RPMI7951 (cell line): Measurements from ENCODE around the gene MRPS26. TPM values are rescaled to one million over a fixed set of nuclear protein-coding genes. Genes with fewer than 3 reads are reported as not detected.
A peak's percentile ranks its signal among the peaks of the same experiment; 100 is the strongest.
"Not testable (repeated sequence)": the region's sequence is repeated elsewhere in the genome, so short reads cannot be mapped to it uniquely, and the experiment has no call there.

Experiments used
- DNase-seq: peaks from one replicate; pipeline ENCODE4 v3.0.0-alpha.2; 2012; ENCODE audit warnings: low read depth
- total RNA-seq: library from RNA; depleted of rRNA; stranded (reverse); fragments of >200 nt; shearing (Covaris generic); gene quantifications from 2 replicates; pipeline ENCODE4 v1.2.3, GENCODE V29; 2014; rRNA removed

MRPS26 gene
- total RNA-seq, result 84.9 and 122 TPM in 2 replicates

DNA sequence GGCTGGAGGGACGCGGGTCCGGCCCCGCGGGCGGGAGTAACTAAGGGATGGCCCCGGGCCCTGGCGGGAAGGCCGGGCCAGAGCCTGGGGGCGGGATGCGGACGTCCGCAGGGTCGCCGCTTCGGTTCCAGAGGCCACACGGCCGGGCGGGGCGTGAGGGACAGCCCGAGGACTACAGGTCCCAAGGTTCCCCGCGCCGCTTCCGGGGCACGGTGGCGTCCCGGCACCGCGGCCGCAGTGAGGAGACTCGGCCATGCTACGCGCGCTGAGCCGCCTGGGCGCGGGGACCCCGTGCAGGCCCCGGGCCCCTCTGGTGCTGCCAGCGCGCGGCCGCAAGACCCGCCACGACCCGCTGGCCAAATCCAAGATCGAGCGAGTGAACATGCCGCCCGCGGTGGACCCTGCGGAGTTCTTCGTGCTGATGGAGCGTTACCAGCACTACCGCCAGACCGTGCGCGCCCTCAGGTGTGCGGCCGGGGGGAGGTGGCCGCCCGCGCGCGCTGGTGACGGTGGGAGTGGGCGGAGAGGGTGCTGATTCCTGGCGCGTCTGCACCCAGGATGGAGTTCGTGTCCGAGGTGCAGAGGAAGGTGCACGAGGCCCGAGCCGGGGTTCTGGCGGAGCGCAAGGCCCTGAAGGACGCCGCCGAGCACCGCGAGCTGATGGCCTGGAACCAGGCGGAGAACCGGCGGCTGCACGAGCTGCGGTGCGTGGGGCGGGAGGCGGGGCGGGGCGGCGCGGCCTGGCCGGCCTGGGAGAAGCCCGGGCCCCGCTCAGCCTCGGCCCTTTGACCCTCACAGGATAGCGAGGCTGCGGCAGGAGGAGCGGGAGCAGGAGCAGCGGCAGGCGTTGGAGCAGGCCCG lies at the start of gene MRPS26:
TSS of gene MRPS26 (plus strand) at position 237 of the 861 bp plus-strand sequence. CDS start at position 254, 17 bp downstream.
- peak; percentile 91 for DNase-seq

DNA sequence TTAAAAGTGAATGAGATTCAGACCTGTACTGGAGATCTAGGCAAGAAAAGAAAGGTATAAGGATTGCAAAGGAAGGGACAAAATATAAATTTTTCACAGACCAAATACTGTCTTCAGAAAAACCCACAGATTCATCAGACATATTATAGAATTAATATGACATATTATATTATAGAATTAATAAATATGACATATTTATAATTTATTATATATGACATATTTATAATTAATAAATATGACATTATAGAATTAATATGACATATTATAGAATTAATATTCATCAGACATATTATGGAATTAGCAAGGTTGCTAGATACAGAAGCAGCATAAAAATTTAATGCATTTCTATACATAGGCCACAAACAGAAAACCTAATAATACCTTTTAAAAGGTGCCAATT lies 47.1 kb upstream of the MRPS26 start:
- DNase-seq, result no peak

DNA sequence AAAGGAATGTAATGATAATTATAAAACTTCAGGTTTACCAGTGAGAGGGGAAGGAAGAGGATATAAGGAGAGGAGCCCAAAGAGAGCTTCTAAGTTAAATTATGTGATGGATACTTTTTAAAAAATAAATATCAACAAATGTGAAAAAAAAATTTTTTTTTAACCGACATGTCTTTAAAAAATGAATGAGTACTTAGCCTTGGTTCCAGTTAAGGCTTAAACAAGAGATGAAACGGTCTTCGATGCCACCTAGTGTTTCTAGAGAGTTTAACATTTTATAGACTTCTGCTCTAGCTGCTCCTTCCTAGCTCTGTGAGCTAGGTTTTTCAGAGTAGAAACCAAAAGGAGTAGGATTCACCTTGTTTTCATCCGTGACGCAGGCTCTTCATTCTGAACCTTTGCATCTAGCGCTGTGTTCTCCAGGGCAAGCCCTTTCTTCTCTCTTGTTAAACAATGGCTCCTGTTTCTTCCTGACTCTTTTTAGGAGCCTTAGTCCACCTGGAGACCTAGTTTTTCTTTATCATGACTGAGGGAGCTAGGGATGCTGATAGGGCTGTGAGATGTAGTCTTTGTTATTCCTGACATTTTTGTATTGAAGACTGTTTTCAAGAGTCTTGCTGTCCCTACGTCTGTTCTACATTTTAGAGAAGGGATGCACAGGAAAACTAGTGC lies 44.9 kb upstream of the MRPS26 start:
- peak; percentile 70 for DNase-seq

DNA sequence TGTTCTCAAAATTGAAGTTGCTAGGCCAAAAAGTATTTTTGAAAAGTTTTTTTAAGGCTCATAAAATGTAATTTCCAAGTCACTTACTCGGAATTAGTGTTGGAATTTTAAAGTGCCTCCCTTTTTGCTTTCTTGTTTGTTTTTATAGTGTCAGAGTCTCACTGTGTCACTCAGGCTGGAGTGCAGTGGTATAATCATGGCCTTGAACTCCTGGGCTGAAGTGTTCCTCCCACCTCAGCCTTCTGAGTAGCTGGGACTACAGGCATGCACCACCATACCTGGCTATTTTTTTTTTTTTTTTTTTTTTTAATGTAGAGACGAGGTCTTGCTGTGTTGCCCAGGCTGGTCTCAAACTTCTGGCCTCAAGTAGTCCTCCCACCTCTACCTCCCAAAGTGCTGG lies 42.4 kb upstream of the MRPS26 start:
- DNase-seq, result no peak

DNA sequence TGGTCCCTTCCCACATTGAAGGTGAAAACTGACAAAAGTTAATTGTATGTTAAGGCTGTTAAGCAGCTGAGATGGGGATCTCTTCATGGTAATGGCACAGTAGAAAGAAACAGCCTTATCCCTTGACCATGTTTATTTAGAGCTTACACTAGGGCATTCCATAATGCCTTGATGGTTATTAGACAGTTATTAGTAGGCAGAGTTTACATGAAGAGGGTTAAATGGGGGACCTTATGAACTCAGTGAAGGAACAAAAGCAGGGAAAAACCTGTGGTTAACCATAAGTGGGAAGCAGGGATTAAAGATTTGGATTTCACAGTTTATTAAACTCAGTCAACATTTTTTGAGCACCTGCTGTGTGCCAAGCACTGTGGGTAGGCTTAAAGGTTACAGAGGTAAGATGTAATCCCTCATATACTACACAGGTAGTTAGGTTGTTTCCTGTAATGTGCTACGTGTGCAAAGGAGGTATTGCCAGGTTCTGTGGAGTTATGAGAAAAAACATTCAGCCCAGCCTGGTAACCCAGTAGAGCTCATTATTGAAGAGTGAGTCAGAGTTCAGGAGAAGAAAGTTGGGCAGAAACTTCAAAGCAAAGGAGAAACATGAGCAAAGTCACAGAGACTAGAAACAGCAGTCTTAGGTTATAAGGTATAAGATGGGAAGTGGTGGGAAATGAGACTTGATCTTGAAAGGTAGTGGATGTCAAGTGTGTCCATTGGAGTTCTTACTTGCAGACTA lies 34.7 kb upstream of the MRPS26 start:
- peak; percentile 42 for DNase-seq

DNA sequence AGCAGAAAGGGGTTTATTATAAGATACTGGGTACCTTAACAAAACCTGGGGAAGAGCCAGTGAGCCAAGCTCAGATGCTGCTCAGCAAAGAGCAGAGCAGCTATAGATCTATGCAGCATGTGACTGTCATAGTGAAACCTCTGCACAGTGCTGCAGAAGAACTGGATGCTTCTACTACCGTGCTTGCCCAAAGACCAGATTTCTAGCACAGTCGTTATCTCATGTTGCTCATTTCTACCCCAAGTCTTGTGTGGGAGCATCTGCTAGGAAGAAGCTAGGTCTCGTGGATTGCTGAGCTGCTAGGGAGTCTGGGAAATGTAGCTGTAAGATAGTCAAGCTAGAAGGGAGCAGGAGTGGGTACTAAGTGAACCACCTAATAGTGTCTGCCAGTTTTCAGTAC lies 34.1 kb upstream of the MRPS26 start:
- no peak for DNase-seq

DNA sequence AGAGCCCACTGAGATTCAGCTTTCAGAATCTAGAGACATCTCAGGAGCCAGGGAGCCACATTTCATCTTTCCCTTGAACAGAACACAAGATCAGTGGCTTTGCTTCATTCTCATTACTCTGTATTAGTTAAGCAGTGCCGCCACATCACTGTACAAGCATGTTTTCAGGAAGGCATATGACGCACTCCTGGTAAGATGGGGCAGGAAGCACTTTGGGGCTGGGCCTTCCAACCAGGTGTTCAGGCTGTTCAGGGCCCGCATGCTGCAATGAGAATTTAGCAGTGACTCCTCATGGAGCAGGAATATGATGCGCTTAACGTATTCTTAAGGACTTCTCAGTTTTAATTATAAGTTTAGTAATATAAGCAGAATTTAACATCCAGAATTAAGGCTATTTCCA lies 32.1 kb upstream of the MRPS26 start:
- no peak for DNase-seq

DNA sequence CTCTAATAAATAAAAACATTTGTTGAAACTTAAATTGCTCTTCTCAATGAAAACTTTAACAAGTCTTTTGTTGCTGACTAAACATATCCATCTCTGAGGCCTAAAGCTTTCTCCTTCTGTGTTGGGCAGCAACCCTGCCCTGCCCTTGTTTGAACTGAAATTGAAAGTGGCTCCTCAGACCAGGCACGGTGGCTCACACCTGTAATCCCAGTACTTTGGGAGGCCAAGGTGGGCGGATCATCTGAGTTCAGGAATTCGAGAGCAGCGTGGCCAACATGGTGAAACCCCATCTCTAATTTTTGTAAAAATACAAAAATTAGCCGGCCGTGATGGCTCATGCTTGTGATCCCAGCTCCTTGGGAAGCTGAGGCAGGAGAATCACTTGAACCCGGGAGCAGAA lies 31.7 kb upstream of the MRPS26 start:
- no peak for DNase-seq

DNA sequence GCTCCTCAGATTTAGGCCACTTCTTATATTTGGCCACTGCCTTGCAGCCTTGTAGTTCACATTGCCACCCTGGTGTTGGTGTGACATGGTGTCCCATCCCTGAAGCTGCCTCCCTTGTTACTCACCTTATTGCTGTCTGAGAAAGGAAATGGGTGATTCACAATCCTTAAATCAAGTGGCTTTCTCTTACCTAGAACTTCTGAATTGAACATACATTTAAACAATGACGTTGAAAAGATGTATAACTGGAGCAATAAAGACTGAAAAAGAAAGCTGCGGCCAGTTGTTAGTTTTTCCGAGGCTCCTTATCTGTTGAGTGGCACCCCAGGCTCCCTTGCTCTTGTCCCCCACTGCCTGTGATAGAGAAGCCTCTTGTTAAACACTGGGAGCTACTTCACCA lies 31.2 kb upstream of the MRPS26 start:
- no peak for DNase-seq

DNA sequence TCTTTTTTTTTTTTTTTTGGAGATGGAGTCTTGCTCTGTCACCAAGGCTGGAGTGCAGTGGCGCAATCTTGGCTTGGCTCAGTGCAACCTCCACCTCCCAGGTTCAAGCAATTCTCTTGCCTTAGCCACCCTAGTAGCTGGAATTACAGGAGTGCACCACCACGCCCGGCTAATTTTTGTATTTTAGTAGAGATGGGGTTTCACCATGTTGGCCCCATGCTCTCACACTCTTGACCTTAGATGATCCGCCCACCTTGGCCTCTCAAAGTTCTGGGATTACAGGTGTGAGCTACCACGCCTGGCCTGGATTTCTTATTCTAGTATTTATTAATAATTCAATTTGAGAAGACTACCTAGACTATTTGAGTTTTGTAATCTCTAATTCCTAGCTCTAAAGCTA lies 30.6 kb upstream of the MRPS26 start:
- DNase-seq, result not testable (repeated sequence)

DNA sequence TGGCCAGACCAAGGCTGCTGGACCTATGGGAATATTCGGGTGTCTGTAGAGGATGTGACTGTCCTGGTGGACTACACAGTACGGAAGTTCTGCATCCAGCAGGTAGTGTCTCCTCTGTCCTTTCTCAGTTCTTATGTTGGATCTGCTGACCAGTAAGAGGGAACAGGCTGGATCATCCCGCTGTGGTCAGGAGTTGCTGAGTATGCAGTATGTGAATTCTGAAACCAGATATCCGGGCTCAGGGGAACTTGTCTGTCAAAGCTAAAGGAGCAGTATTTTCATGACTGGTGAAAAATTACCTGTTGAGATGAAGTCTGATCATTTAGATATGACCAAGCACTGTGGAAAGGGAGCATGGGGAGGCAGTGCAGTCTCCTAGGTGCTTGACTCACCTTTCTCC lies 24.5 kb upstream of the MRPS26 start:
- DNase-seq, result no peak

DNA sequence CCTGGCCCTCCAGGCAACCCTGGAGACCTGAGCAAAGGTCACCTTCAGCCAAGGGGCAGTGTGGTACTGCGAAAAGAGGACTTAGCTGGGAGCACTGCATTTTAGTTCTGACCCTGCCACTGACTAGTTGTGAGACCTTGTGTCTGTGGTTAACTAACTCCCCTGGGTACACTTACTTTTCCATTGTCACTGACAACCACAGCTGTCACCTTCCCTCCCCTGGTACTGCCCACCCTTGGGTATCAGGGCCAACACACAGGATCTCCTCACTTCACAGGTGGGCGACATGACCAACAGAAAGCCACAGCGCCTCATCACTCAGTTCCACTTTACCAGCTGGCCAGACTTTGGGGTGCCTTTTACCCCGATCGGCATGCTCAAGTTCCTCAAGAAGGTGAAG lies 24.1 kb upstream of the MRPS26 start:
- DNase-seq, result no peak

DNA sequence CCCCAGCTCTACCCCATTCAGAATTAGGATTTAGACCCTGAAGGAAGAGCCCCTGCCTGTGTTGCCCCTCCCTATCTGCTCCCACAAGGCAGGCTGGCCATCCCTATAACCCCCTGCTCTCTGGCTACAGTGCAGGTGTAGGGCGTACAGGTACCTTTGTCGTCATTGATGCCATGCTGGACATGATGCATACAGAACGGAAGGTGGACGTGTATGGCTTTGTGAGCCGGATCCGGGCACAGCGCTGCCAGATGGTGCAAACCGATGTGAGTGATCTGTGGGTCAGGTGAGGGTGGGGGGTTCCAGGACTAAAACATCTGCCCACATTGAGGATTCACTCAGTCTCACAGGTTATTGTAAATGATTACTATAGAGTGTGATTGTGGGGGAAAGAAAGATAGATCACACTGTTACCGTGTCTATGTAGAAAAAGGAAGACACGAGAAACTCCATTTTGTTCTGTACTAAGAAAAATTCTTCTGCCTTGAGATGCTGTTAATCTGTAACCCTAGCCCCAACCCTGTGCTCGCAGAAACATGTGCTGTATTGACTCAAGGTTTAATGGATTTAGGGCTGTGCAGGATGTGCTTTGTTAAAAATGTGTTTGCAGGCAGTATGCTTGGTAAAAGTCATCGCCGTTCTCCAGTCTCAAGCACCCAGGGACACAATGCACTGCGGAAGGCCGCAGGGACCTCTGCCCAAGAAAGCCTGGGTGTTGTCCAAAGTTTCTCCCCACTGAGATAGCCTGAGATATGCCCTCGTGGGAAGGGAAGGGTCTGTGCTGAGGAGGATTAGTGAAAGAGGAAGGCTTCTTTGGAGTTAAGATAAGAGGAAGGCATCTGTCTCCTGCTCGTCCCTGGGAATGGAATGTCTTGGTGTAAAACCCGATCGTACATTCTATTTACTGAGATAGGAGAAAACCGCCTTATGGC lies 23.0 kb upstream of the MRPS26 start:
- not testable (repeated sequence) for DNase-seq

DNA sequence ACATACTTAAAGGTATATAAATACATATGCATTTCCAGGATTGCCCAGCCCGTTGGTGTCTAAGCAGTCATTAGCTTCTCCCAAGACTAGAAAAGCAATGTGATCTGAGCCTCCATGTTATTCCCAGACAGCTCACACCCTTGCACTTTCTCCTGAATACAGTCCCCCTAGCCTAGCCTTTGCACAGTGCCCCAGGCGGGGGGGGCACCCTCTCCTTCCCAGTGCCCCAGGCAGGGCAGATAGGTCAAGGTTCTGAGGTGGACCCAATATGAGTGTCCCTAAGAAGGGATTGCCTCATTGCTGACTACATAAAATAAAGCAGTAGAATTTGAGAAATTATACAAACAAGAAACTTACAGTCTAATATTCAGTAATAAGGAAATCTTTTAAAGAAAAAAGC lies 17.9 kb upstream of the MRPS26 start:
- no peak for DNase-seq

DNA sequence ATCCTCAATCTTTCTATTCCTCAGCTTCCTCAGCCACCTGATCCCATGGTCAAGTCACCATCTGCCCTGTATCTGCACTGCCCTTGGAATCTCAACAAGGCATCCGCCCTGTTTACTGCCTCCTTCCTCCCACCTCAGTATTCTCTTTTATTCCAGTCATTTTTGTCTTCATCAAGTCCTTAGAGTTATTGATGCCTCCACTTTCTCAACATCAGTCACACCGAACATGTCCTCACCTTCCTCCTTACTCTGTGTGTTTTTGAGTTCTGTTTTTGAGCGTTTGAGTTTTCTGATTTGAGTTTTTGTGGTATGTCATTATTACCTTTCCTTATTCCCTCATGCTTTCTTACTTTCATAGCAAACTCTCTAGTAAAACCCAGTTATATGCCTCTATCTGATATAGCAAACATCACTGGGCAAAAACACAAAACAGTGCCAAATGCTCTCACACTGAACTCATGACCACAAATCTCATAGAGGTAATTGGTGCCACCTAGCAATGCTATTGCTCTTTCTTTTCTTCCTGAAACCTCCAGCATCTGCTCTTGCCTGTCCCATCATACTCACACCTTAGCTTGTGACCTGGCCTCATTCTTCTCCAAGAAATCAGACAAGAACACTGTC lies 14.2 kb upstream of the MRPS26 start:
- no peak for DNase-seq

DNA sequence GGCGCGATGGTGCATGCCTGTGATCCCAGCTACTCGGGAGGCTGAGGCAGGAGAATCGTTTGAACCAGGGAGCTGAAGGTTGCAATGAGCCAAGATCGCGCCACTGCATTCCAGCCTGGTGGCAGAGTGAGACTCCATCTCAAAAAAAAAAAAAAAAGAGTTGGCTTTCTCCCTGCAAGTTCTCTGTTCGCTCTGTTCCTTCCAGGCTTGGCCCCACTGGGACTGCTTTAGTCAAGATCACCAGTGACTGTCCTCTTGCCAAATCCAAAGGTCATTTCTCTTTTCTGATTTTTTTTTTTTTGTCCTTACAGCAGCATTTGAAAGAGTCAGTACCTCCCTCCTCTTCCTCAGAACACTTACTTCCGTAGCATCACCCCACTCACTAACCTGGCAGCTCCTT lies 13.2 kb upstream of the MRPS26 start:
- DNase-seq, result no peak

DNA sequence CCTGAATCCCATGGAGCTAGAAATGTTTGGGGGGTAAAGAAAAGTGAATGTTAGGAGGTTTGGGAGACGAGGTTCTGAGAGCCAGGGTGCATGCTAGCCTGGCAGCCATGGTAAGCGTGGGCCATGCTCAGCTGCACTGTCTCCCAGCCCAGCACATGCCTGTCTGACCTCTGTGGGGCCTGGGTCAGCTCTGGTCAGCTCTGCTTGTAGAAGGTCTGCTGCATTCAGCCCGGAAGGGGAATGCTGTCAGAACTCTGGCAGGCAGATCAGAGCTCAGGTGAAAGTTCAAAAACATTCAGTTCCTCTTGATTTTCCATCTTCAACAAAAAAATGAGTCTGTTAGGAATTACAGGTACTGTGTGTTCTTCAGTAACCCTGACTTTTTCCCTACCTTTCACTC lies 8.2 kb upstream of the MRPS26 start:
- no peak for DNase-seq

DNA sequence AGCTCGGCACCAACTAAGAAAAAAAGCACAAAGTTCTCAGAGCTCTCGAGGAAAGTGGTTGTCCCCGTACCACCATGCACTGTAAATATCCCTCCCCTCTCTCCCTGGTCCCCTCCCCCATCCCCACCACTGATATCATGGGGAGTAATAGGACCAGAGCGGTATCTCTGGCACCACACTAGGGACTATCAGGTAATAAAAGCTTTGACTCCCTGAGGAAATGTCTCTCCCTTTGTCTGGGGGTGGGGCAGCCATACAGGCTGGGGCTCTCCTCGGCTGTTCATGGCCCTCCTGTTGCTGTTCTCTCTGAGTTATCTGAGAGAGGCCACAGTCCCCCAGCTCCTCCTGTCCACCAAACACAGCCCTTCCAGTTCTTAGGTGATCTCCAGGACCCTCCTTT lies 7.4 kb upstream of the MRPS26 start:
- no peak for DNase-seq

DNA sequence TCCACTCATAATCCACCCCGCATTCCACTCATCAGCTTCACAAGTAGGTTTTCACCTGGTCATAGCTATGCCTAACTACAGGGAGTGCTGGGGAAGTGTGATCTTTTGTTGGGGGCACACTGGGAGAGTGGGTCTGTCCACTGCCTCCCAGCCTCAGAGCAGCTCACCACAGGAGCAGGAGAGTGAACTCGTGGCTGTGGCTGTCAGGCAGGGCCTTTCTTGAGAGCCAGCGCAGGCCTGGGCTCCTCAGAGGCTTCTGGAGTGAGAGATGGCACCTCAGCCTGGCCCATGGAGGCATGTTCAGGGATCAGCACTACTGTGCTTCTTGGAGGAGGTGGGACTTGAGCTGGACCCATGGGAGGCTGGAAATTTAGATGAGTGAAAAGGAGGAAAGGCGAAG lies 6.4 kb upstream of the MRPS26 start:
- no peak for DNase-seq

DNA sequence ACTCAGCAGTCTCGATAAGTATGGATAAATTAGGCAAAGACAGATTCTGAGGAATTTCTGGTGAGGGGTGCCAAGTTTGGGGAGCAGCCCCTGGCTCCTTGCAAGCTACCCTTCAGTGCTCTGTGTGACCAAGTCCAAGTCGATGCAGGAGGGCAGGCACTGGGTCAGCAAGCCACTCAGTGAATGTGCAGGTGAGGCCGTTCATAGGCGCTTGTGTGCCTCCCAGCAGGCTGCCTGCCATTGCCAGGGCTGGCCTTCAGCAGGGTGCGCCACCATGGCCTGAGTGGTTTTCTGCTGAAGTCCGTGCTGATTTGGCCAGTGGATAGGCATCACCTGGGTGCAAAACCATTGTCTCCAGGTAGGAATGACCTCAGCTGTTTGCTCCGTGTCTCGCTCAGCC lies 5.8 kb upstream of the MRPS26 start:
- DNase-seq, result no peak

DNA sequence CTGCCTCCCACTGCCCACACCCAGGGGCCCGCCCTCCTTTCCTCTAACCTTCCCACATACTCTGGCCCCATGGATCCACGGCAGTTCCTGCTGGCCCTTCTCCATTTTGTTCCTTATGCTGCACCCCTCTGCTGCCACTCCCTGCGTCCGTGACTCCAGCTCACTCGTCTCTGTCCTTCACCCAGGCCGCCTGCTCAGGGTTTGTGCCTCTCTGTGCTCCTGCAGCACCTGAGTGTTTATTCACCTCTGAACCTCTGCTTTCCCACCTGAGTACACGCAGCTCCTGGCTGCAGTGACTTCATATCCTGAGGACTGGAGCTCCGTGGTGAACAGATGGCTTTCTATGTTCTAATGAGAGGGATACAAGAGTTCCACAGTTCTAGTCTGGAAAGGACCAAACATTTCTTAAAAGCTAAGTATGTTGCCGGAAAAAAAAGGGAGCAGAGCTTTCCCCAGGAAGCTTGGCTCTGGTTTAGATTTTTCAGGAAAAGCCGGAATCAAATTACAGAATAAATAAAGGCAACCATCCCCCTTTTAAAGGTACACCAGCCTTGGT lies 3.9 kb upstream of the MRPS26 start:
- no peak for DNase-seq
